ENCODE measurements around the gene CHRNA4. TPM values are rescaled to one million over a fixed set of nuclear protein-coding genes. Genes with fewer than 3 reads are reported as not detected.

The CHRNA4 gene
- total and polyA plus RNA-seq, 10 of the 15 experiments (the other 5 are each of a cell fraction or from before 2014, with no cell fraction given), result 0.04 to 0.41 (median 0.06) TPM; not detected in 5

DNA sequence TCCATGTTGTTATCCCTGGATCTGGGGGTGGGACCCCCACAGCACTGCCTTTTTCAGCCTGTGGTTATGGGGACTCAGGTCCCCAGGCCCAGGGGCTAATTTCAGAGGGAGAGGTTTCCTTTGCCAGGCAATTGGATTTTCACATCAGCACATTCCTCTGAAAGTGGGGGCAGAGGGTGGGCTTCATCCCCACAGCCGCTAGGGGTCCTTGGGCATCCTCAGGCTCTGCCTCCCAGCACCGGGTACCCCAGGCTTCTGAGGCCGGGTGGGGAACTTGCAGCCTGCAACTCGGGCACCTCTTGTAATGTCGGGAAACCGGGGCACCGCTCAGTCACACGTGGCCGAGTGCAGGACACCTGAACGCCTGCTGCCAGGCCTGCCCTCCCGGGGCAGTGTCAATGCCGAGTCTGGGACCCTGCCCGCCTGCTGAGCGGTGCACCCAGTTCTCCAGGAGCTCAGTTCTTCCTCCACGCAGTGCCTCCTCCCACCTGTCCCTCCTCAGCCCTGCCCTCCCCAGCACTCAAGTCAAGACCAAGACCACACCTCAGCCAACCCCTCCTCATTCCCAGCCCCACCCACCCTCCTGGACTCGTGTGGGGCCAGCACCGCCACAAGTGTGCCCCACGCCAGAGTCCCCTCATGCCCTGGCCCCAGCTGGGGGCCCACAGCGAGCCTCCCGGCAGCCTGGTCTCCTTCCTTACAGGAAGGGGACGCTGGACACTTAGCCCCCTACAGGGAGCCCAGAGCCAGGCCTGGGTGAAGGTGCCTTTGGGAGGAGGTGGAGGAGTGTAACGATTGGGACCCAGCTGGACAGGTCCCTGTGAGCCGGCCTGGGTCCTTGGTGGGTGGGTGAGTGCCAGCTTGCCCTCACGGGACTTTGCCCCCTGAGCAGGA, 8.8 kb upstream of the CHRNA4 start:
- no peak overlapping the region for H3K4me3 ChIP-seq
- H3K27ac ChIP-seq (ENCODE audit: control insufficient read depth, insufficient read depth), result no peak overlapping the region
- ChIA-PET POLR2A (no interaction called here), RAD21 (ENCODE audit: unreplicated experiment) (no interaction called here), SMC1A (ENCODE audit: uncharacterized antibody, unreplicated experiment) (no interaction called here), CTCF (interaction anchor here (1.2 kb wide), 1 partner anchor 12 kb away, joined by 5 read pairs; no protein-coding TSS in a partner anchor)
- in situ Hi-C loops (cut with MboI), result no loop called here
- no peak overlapping the region for H3K4me2 ChIP-seq (ENCODE audit: control insufficient read depth, insufficient read depth)
- no peaks in the 10 kb centered on the region for H3K79me2 ChIP-seq (ENCODE audit: control insufficient read depth, insufficient read depth, low read length)
- no peak overlapping the region for H2AFZ ChIP-seq (ENCODE audit: control insufficient read depth, low read depth, low read length)
- no peaks in the 10 kb centered on the region for H3K4me1 ChIP-seq (ENCODE audit: control insufficient read depth, insufficient read depth, low read length)
- no TSS peak for BruUV-seq (replicated peaks)
- intact Hi-C loops (cut with micrococcal nuclease; ENCODE audit: unreplicated experiment), result no loop called here
- no peak for ATAC-seq
- H3K36me3 ChIP-seq (ENCODE audit: control insufficient read depth in 2 of 2, insufficient read depth in 2 of 2, low read length in 1 of 2), result no peaks in the 10 kb centered on the region
- FAIRE-seq, result no peak
- no peaks in the 10 kb centered on the region for H4K20me1 ChIP-seq (ENCODE audit: control insufficient read depth, insufficient read depth)
- no peaks in the 10 kb centered on the region; a peak in 1 of 4 replicates for H3K27me3 ChIP-seq (replicated peaks in 1 of 2; ENCODE audit: control insufficient read depth in 2 of 2, insufficient read depth in 2 of 2, low read length in 1 of 2)
- H3K9me3 ChIP-seq (replicated peaks; ENCODE audit: control insufficient read depth, insufficient read depth, low read length), result no peaks in the 10 kb centered on the region
- 37% methylated on average over 24 of the region's 24 CpGs for WGBS (ENCODE audit: insufficient coverage, insufficient replicate concordance, low lambda C conversion rate, missing lambda C conversion rate)
- H3K9ac ChIP-seq (ENCODE audit: control insufficient read depth, insufficient read depth, low read length), result no peak overlapping the region
- no peak for DNase-seq (ENCODE audit: low read depth, low spot score)
- no peak for TF ChIP-seq SRF (IDR thresholded peaks at IDR 0.05; ENCODE audit: low read depth in 2 of 2, low read length in 2 of 2)
- TF ChIP-seq, protein P1, sequence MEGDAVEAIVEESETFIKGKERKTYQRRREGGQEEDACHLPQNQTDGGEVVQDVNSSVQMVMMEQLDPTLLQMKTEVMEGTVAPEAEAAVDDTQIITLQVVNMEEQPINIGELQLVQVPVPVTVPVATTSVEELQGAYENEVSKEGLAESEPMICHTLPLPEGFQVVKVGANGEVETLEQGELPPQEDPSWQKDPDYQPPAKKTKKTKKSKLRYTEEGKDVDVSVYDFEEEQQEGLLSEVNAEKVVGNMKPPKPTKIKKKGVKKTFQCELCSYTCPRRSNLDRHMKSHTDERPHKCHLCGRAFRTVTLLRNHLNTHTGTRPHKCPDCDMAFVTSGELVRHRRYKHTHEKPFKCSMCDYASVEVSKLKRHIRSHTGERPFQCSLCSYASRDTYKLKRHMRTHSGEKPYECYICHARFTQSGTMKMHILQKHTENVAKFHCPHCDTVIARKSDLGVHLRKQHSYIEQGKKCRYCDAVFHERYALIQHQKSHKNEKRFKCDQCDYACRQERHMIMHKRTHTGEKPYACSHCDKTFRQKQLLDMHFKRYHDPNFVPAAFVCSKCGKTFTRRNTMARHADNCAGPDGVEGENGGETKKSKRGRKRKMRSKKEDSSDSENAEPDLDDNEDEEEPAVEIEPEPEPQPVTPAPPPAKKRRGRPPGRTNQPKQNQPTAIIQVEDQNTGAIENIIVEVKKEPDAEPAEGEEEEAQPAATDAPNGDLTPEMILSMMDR (IDR thresholded peaks at IDR 0.05 in 2 of 3, conservative IDR thresholded peaks at IDR 0.05 in 1 of 3; ENCODE audit: control insufficient read depth in 2 of 3, extremely low read depth in 1 of 3, insufficient read depth in 1 of 3, low read depth in 3 of 3, low read length in 3 of 3), result no peak
- no peak for TF ChIP-seq ZBTB11 (CRISPR knock-in tag; IDR thresholded peaks at IDR 0.05)
- TF ChIP-seq LARP7 (IDR thresholded peaks at IDR 0.05), result no peak
- TF ChIP-seq TCF7 (IDR thresholded peaks at IDR 0.05; ENCODE audit: borderline replicate concordance), result no peak
- no peak for TF ChIP-seq RUNX3 (IDR thresholded peaks at IDR 0.05; ENCODE audit: low read length)
- TF ChIP-seq HCFC1 (IDR thresholded peaks at IDR 0.05; ENCODE audit: low read length), result no peak
- TF ChIP-seq IRF4 (IDR thresholded peaks at IDR 0.05; ENCODE audit: low read depth, low read length), result no peak
- no peak for TF ChIP-seq PKNOX1 (IDR thresholded peaks at IDR 0.05)
- no peak for TF ChIP-seq KLF5 (IDR thresholded peaks at IDR 0.05; ENCODE audit: partially characterized antibody)
- no peak for TF ChIP-seq REST (IDR thresholded peaks at IDR 0.05; ENCODE audit: low read depth, low read length)
- TF ChIP-seq BRCA1 (IDR thresholded peaks at IDR 0.05; ENCODE audit: low read depth, low read length), result no peak
- no peak for TF ChIP-seq ZNF384 (IDR thresholded peaks at IDR 0.05; ENCODE audit: borderline replicate concordance, low read depth, low read length)
- no peak for TF ChIP-seq NRF1 (conservative IDR thresholded peaks at IDR 0.05; ENCODE audit: low read depth, low read length)
